Esophagus muscularis mucosa (tissue), 4 donors: ENCODE results near the gene CDKL2. TPM values are rescaled to one million over a fixed set of nuclear protein-coding genes. Genes with fewer than 3 reads are reported as not detected.
A peak's percentile ranks its signal among the peaks of the same experiment; 100 is the strongest.

ENCODE experiments used
- DNase-seq: peaks from one replicate; pipeline ENCODE4 v3.0.0-alpha.2; 2017; ENCODE audit errors: extremely low spot score
- H3K27ac ChIP-seq, 4 donors: fragments of 200-600 bp; sonication (generic); replicated peaks in 1 of 4; 1 replicate in 3 of 4; 2 replicates in 1 of 4; pipeline ENCODE4 v1.5.1; 2016 to 2019; ENCODE audit warnings: mild to moderate bottlenecking in 1 of 4
- H3K27me3 ChIP-seq, 4 donors: fragments of 200-600 bp; sonication (generic); one replicate each; pipeline versions ENCODE4 v1.5.1 to v1.6.0; 2016 to 2019
- H3K36me3 ChIP-seq, 4 donors: fragments of 200-600 bp; sonication (generic); one replicate each; pipeline ENCODE4 v1.5.1; 2016 to 2019
- H3K4me1 ChIP-seq, 4 donors: fragments of 200-600 bp; sonication (generic); one replicate each; pipeline ENCODE4 v1.5.1; 2016 to 2019
- H3K4me3 ChIP-seq, 4 donors: fragments of 200-600 bp; sonication (generic); 1 replicate in 2 of 4; 2 replicates in 2 of 4; pipeline ENCODE4 v1.5.1; 2016 to 2019; ENCODE audit warnings: mild to moderate bottlenecking in 4 of 4, moderate library complexity in 1 of 4
- H3K9me3 ChIP-seq, 4 donors: fragments of 200-600 bp; sonication (generic); 1 replicate in 3 of 4; 2 replicates in 1 of 4; pipeline ENCODE4 v1.5.1; 2016 to 2019
- CTCF ChIP-seq, 3 experiments: fragments of 200-600 bp in 2 of 3; fragments of 450-650 bp in 1 of 3; sonication (generic) in 2 of 3; IDR thresholded peaks; one replicate each; pipeline ENCODE4 v1.5.1; 2017 to 2019; ENCODE audit warnings: antibody characterized with exemption in 3 of 3, mild to moderate bottlenecking in 2 of 3, moderate library complexity in 1 of 3
- EP300 ChIP-seq: sonication (generic); formaldehyde crosslinking; IDR thresholded peaks from one replicate; pipeline ENCODE4 v1.6.1; 2017; ENCODE audit warnings: antibody characterized with exemption
- POLR2A ChIP-seq: fragments of 450-650 bp; IDR thresholded peaks from one replicate; pipeline ENCODE4 v1.6.1; 2017; ENCODE audit warnings: antibody characterized with exemption, moderate library complexity, mild to moderate bottlenecking, low read depth
- POLR2AphosphoS5 ChIP-seq, 2 donors: sonication (generic); formaldehyde crosslinking; IDR thresholded peaks; one replicate each; pipeline ENCODE4 v1.6.1; 2017; ENCODE audit warnings: antibody characterized with exemption in 2 of 2
- WGBS: methylation state at CpG from one replicate; pipeline ENCODE4 v1.1.5; 2018; 5-methylcytosine and 5-hydroxymethylcytosine counted together
- intact Hi-C: fragments of 100-400 bp; cut with DNase I; formaldehyde crosslinking; loops from one replicate; pipeline ENCODE4 v1.15.1; 2023
- total RNA-seq, 4 donors: library from RNA; depleted of rRNA; stranded (reverse); fragments of >200 nt; gene quantifications; one replicate each; pipeline versions ENCODE4 v1.1.0 to v1.2.1, GENCODE V29; 2016

The CDKL2 gene
- total RNA-seq, 4 donors from 2014 or later: 2.9 to 6.2 (median 3.1) TPM

- TF ChIP-seq POLR2A: no peak
- TF ChIP-seq EP300: no peak
- no peak for TF ChIP-seq CTCF (IDR thresholded peaks at IDR 0.05)
- TF ChIP-seq POLR2AphosphoS5 (IDR thresholded peaks at IDR 0.05): no peak
- Histone ChIP-seq H3K27me3 (no peaks in the 10 kb centered on the region), H3K4me3 (no peak overlapping the region), H3K27ac (no peak overlapping the region), H3K4me1 (peaks cover 9 to 31% (median 26%) of the 10 kb centered on the region in 4 donors), H3K36me3 (peaks cover 33 to 62% (median 47%) of the 10 kb centered on the region in 4 donors), H3K9me3 (no peaks in the 10 kb centered on the region)
- WGBS: 74% methylated on average over 4 of the region's 4 CpGs
- intact Hi-C loops: loop anchor here (10.0 kb wide), 1 partner anchor 136 kb away; no protein-coding TSS in a partner anchor
- DNase-seq: no peak
Measured at GRCh38 chr4:75658876-75659275, 28.5 kb upstream of the CDKL2 start.

GRCh38 chr4:75655562-75655961, 25.2 kb upstream of the CDKL2 start:
- intact Hi-C loops: loop anchor here (10.0 kb wide), 1 partner anchor 139 kb away; no protein-coding TSS in a partner anchor
- WGBS: 82% methylated on average over 2 of the region's 2 CpGs
- Histone ChIP-seq H3K36me3 (peaks cover 28 to 72% (median 53%) of the 10 kb centered on the region in 4 donors), H3K9me3 (no peaks in the 10 kb centered on the region), H3K27me3 (no peaks in the 10 kb centered on the region), H3K4me1 (peaks cover 5 to 20% (median 18%) of the 10 kb centered on the region in 4 donors), H3K27ac (no peak overlapping the region), H3K4me3 (no peak overlapping the region)
- TF ChIP-seq POLR2AphosphoS5 (IDR thresholded peaks at IDR 0.05) (no peak), CTCF (IDR thresholded peaks at IDR 0.05) (no peak), POLR2A (no peak), EP300 (no peak)
- DNase-seq: no peak

- Histone ChIP-seq H3K4me1 (peaks cover 4 to 14% (median 12%) of the 10 kb centered on the region in 4 donors), H3K27me3 (no peaks in the 10 kb centered on the region), H3K9me3 (no peaks in the 10 kb centered on the region), H3K27ac (no peak overlapping the region), H3K4me3 (no peak overlapping the region), H3K36me3 (peaks cover 29 to 70% (median 59%) of the 10 kb centered on the region in 4 donors)
- 65% methylated on average over 1 of the region's 1 CpG for WGBS
- DNase-seq: no peak
- intact Hi-C loops: loop anchor here (10.0 kb wide), 1 partner anchor 140 kb away; no protein-coding TSS in a partner anchor
- TF ChIP-seq CTCF (IDR thresholded peaks at IDR 0.05) (no peak), POLR2A (no peak), EP300 (no peak), POLR2AphosphoS5 (IDR thresholded peaks at IDR 0.05) (no peak)
Measured at GRCh38 chr4:75654905-75655304, 24.6 kb upstream of the CDKL2 start.

- Histone ChIP-seq H3K4me3 (no peak overlapping the region), H3K9me3 (no peaks in the 10 kb centered on the region), H3K27me3 (no peaks in the 10 kb centered on the region), H3K27ac (no peak overlapping the region), H3K4me1 (peaks cover 0 to 5% (median 3%) of the 10 kb centered on the region in 4 donors), H3K36me3 (peaks cover 30 to 78% (median 65%) of the 10 kb centered on the region in 4 donors)
- no peak for DNase-seq
- no peak for TF ChIP-seq POLR2AphosphoS5 (IDR thresholded peaks at IDR 0.05)
- TF ChIP-seq CTCF (IDR thresholded peaks at IDR 0.05): peak; percentile 46 to 56 (median 50)
- intact Hi-C loops: loop anchor here (10.0 kb wide), 1 partner anchor 141 kb away; no protein-coding TSS in a partner anchor
- WGBS: 61% methylated on average over 2 of the region's 2 CpGs
Measured at GRCh38 chr4:75653845-75654503, 23.6 kb upstream of the CDKL2 start.
